Stimulated activated CD8-positive, alpha-beta memory T cell treated with anti-CD3 and anti-CD28 coated beads, Interleukin-4, amount 100 ng/mL, for 48 hours (primary cell): ENCODE results near the gene CCDC50.
A peak's percentile ranks its signal among the peaks of the same experiment; 100 is the strongest.

Experiments
- DNase-seq: peaks from one replicate; pipeline ENCODE4 v3.0.0-alpha.2; 2020

The CCDC50 gene, protein sequence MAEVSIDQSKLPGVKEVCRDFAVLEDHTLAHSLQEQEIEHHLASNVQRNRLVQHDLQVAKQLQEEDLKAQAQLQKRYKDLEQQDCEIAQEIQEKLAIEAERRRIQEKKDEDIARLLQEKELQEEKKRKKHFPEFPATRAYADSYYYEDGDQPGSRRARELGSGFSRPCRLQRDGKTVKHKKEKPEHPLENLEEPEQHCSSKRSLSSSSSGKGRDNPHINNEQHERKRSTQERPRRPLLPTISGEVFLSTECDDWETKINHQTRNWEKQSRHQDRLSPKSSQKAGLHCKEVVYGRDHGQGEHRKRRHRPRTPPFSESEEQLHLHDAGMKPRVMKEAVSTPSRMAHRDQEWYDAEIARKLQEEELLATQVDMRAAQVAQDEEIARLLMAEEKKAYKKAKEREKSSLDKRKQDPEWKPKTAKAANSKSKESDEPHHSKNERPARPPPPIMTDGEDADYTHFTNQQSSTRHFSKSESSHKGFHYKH

GRCh38 chr3:191328962-191329653, at the start of gene CCDC50:
Gene CCDC50 (plus strand): TSS chr3:191329394. CDS start chr3:191329675, 281 bp downstream.
- peak; percentile 42 for DNase-seq

GRCh38 chr3:191280111-191280510, 49.1 kb upstream of the CCDC50 start:
- no peak for DNase-seq

DNA sequence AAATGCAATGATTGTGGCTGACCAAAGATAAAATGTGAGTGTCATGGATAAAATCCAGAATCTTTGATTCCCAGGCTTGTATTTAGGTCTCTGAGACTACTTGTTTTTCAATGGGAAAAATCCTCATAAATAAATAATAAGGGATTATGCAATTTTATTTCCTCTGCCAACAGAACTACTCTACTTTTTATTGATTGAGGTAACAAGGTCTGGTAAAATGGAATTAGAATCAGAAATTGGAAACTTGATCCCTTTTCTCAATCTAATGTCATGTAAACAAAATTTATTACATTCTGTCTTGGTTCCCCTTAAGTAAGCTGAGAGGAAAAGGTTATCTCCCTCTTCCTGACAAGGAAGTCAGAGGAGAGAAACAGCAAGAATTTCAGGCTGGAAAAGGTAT, 48.3 kb upstream of the CCDC50 start:
- no peak for DNase-seq

DNA sequence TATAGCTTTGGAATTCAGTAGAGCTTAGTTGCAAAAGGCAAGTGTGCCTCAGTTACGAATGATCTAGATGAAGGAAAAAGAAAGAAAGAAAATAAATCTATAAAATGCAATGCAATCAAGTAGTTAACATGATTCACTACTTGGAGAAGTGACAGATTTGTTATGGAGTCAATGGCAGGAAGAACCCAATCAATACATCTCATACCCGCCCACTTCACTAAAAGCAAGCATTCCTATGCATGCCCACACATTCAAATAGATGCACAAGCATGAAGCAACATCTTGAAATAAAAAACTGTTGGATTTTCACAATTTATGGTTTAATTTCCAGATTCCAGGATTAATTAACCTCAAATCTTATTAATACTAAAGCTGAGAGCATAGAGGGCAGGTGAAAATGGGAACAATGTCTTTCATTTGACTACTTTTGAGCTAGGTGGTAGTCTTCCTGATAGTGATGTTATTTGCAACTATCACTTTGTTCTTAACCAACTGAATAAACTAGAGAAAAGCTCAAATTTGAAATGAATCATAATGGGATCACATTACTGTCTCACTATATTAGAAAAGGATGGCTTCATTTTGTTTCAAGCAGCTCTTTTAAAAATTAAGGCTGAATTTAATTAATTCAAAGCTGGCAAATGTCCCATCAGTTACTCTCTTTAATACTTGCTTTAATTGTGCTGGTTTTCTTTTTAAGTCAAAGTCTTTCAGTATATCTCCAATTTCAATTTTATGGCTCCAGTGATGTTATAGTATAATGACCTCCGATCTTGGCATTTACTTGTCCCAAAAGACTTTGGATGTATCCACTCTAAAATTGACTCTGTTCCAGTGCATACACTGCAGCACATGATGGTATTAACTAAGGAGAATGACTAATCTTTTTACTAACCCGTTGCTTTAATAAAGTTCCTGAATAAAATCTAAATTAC, 46.7 kb upstream of the CCDC50 start:
- no peak for DNase-seq

DNA sequence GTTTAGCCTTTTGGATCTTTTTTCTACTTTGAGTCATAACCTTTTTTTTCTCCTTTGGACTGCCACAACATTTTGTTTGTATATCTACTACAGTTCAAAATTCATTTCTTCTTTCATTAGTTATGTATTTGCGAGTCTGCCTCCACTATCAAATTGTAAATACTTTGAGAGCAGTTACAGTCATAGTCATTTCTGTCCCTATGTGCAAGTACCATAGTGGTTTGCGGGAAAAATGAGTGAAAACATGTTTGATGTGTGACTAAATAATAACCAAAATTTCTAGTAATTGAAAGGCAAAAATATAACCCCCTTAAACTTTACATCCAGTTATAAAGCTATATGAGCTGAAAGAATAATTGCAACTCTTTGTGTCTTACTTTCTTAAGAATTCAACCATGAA, 45.8 kb upstream of the CCDC50 start:
- DNase-seq = no peak

DNA sequence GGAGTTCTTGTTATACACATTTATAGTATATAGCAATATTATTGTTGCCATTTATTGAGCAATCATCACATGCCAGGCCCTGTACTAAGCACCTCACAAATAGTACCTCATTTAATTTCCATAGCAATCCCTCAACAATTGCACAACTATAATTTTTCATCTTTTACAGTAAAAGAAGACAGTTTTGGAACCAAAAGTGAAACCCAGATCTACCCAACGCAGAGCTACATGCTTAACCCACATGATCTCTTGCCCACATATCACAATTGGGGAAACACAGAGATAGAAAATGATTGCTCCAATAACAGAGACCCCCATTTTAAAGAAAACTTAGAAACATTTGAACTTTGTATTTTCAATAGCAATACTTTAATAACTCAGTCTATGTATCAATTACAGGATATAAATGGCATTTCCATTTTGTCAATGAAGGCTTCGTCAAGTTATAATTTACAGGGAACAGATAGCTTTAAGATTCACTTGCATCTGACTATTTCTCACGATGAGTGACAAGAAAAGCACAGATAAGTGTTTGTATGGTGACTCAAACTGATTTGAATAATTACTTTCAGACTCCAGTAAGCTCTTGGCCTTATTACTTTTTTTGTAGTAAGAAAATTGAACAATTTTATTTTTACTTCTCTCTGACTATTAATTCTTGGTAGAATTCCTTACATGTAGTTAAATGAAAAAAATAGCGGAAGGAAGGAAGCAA, 38.7 kb upstream of the CCDC50 start:
- DNase-seq = no peak

DNA sequence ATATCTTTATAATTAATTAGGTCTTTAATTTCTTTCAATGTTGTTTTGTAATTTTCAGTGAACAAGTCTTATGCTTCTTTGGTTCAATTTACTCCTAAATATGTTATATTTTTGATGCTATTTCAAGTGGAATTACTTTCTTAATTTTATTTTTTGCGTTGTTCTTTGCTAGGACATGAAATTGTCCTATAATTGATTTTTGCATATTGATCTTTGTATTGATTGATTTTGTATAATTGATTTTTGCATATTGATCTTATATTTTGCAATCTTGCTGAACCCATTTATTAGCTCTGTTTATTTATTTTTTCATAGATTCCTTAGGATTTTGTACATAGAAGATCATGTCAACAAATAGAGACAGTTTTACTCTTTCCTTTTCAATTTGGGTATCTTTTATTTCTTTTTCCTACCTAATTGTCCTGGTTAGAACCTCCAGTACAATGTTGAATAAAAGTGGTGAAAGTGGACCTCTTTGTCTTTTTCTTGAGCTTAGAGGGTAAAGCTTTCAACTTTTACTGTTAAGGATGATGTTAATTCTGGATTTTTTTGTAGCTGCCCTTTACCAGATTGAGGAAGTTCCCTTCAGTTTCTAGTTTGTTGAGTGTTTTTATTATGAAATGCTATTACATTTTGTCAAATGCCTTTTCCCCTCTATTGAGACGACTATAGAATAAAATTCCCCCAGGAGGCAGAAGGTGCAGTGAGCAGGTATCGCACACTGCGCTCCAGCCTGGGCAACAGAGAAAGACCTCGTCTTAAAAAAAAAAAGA, 36.8 kb upstream of the CCDC50 start:
- DNase-seq = no peak

- no peak for DNase-seq
Observed at GRCh38 chr3:191294291-191294690, 34.9 kb upstream of the CCDC50 start.

GRCh38 chr3:191296041-191296541, 33.1 kb upstream of the CCDC50 start:
- no peak for DNase-seq

- no peak for DNase-seq
Observed at GRCh38 chr3:191298846-191299245, 30.3 kb upstream of the CCDC50 start.

DNA sequence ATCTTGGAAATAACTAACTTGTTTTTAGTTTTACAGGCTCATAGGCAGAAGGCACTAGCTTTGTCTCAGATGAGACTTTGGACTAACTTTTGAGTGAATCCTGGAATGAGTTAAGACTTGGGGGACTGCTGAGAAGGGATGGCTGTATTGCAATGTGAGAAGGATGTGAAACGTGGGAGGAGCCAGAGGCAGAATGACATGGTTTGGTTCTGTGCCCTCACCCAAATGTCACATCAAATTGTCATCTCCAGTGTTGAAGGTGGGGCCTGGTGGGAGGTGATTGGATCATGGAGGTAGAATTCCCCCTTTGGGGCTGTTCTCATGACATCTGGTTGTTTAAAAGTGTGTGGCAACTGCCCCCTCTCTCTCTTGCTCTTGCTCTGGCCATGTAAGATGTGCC, 28.8 kb upstream of the CCDC50 start:
- no peak for DNase-seq

DNA sequence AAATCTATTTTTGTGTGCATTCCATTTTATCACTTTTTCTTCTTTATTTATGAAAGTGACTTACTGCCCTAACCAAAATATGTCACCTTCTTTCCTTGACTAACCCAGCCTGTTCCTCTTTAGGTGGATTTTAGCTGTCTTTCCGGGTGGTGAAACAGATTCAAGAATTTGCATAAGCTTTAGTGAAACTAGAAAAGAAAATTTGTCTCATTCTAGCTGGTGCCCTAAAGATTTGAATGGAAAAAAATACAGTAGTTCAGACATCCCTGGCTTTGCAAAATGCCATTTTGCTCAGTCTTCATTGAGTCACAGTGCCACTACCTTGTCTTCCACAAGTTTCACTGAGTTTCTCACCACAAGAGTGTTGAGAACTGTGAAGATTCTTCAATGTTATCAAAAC, 28.2 kb upstream of the CCDC50 start:
- DNase-seq = no peak

DNA sequence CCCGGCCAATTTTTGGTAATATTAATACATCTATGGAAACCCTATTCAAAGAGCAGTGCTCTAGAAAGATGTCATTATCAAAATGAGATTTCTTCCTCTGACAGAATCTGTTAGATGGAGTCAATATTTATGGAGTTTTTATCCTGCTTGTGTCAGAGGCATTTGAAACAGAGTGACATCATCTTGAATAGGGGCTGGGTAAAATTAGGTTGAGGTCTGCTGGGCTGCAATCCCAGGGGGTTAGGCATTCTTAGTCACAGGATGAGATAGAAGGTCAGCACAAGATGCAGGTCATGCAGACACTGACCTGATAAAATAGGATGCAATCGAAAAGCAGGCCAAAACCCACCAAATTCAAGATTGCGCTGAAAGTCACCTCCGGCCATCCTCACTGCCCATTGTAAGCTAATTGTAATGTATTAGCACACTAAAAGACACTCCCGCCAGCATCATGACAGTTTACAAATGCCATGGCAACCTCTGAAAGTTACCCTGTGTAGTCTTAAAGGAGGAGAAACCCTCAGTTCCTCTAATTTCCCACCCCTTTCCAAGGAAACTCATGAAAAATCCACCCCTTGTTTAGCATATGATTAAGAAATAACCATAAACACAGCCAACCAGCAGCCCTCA, 27.3 kb upstream of the CCDC50 start:
- DNase-seq = no peak

- DNase-seq = no peak
Observed at GRCh38 chr3:191302451-191302850, 26.7 kb upstream of the CCDC50 start.

GRCh38 chr3:191303596-191303995, 25.6 kb upstream of the CCDC50 start:
- DNase-seq = no peak

- DNase-seq = no peak
Observed at GRCh38 chr3:191306428-191306827, 22.8 kb upstream of the CCDC50 start.

DNA sequence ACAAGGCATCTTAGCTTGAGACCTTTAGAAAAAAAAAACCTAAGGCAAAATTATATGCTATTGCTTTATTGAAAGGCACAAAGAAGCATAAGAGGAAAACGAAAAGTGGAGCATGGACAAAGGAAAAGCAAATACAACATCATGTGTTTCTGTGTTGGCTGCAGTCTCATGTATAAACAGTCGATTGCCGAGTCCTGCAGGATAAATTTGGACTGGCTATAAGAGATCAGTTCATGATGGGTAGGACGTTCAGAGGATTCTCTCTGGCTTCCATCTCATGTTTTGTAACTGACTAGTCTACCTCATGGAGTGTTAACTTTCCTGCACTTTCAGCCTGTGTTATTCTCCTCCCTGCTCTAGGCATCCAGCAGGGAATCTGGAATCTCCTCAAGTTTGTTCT, 21.9 kb upstream of the CCDC50 start:
- DNase-seq = no peak

GRCh38 chr3:191313296-191313695, 15.9 kb upstream of the CCDC50 start:
- DNase-seq = no peak

GRCh38 chr3:191314109-191314728, 15.0 kb upstream of the CCDC50 start:
- DNase-seq = no peak

GRCh38 chr3:191316876-191317603, 12.2 kb upstream of the CCDC50 start:
- DNase-seq = no peak
